Measurements from ENCODE around the gene SCN10A.
A peak's percentile ranks its signal among the peaks of the same experiment; 100 is the strongest.

Gene SCN10A

DNA sequence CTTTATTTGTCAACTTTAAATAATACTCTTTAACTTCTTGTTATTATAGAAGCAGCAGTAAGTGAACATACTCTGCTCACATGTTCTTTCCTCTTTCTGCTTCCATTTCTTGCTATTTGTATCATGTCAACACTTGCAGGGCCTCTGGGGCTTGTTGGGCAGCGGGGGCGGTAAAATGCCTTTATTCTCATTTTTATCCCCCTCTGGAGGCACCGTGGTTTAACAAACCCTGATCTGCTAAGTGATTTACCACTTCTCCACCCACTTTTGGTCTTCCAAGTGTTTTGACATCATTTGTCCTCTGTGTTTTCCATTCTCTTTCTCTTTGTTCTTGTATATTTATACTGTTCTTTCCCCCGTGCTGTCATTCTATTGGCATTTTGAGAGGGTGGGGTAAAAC lies 33.9 kb downstream of the SCN10A start:
- DNase-seq (ENCODE audit: low read depth in 2 of 3, low spot score in 1 of 3), result no peak

GRCh38 chr3:38773528-38773927 lies 42.5 kb downstream of the SCN10A start:
- no peak for DNase-seq (ENCODE audit: low read depth in 2 of 3, low spot score in 1 of 3)

- no peak for DNase-seq (ENCODE audit: low read depth in 2 of 3, low spot score in 1 of 3)
Observed at GRCh38 chr3:38763569-38763968, 52.4 kb downstream of the SCN10A start.

- no peak for DNase-seq (ENCODE audit: low read depth in 2 of 3, low spot score in 1 of 3)
Observed at GRCh38 chr3:38758557-38758956, 57.5 kb downstream of the SCN10A start.

DNA sequence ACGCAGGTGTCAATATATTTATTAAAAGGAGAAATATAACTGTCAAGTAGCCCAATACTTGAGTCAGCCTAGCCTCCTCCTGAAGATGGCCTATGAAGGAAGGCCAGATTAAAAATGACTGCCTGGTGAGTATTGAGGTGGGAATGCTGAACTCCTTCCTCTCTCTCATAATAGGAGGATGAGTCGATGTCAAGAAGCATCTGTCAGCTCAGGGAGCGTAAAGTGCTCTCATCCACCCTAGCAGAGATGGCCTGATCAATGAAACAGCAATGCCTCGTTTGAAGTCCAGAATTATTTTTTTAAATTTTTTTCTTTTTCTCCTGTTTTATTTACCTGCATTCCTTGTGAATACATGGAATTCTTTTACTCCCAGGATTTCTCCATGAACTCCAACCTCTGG lies 58.3 kb downstream of the SCN10A start:
- DNase-seq (ENCODE audit: low read depth in 2 of 3, low spot score in 1 of 3), result no peak

DNA sequence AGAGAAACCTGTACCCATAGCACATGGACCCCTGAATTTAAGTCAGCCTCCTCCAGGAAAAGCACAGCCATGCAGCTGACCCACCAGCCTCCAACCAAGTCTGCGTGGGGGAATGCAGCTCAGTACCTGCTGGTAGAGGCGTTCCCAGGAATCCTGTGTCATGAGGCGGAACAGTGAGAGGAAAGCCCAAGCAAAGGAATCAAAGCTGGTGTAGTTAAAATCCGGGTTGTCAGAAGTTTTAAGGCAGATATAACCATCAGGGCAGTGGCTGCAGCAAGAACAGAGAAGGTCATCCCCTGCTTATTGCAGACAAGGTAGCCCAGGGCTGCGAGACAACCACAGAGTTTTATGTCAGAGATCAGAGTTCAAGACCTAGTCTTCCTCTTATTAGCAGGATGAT lies 59.1 kb downstream of the SCN10A start:
- no peak for DNase-seq (ENCODE audit: low read depth in 2 of 3, low spot score in 1 of 3)

GRCh38 chr3:38755130-38755529 lies 60.9 kb downstream of the SCN10A start:
- no peak for DNase-seq (ENCODE audit: low read depth in 2 of 3, low spot score in 1 of 3)

DNA sequence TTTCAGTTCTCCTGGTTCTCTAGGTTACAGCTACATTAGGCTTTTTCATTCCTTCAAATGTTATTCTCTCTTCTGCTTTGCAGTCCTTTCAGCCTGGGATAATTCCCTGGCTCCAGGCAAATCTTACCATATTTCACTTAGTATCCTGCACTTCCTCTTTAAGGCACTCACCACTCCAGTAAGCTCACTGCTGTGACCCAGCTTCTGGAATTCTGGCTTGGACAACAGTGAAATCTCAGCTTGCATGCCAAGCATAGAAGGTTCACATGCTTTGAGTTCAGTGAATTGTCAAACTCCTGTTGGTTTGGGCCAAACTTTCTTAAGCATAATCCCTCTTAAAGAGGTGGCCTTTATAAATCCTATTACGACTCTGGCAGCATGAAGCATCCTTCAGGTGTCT lies 69.4 kb downstream of the SCN10A start:
- DNase-seq (ENCODE audit: low read depth in 2 of 3, low spot score in 1 of 3), result no peak

DNA sequence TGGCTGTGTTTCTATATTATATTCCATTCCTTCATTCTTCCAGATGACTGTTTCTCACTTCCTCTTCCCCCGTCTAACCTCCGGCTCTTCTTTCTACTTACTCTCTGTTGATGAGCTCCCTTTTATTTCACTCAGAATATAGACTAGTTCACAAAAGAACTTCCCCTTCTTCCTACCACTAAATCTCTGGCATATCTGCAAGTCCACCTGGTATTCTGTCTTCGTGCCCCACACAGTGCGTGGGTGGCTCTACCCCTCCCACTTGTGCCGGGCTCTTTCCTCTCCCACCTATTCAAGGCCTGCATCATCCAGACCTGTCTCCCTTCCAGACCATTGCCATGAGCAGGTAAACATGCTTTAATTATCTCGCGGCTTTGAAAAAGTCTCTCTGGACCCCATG lies 73.0 kb downstream of the SCN10A start:
- no peak for DNase-seq (ENCODE audit: low read depth in 2 of 3, low spot score in 1 of 3)

DNA sequence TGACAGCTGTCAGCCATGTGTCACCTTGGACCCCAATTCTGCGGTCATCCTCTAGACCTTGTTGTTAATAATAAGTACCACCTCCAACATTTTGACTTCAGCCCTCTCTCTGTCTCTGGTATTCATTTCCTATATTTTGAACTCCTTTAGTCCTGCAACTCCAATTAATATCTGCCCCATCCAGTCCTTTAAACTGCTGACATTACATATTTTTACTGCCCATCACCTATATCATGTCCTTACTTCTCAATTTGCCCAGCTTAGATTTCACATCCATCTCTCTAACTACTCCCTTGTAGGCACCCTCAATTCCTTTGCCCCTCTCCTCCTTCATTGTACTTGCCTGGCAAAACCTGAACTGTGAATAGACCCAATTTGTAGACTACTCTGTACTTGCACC lies 73.5 kb downstream of the SCN10A start:
- no peak for DNase-seq (ENCODE audit: low read depth in 2 of 3, low spot score in 1 of 3)

DNA sequence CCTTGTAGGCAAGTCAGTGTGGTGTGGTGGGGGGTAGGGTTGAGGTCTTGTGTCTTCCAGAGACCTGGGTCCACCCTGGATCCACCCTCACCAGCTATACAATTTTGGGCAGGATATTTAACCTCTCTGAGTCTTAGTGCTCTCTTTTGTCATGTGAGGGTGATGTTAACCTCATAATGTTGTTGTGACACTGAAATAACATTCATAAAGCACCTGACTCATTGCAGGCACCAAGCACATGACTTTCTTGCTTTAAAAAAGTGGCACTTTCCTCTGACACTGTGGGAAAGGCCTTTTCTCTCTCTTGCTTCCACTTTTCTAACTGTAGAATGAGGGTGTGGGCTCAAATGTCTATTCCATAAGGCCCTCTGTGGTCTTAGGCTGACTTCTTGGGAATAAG lies 75.5 kb downstream of the SCN10A start:
- DNase-seq (ENCODE audit: low read depth in 2 of 3, low spot score in 1 of 3), result no peak

GRCh38 chr3:38739931-38740330 lies 76.1 kb downstream of the SCN10A start:
- no peak for DNase-seq (ENCODE audit: low read depth in 2 of 3, low spot score in 1 of 3)

- DNase-seq (ENCODE audit: low read depth in 2 of 3, low spot score in 1 of 3), result no peak
Observed at GRCh38 chr3:38739396-38739689, 76.7 kb downstream of the SCN10A start.

DNA sequence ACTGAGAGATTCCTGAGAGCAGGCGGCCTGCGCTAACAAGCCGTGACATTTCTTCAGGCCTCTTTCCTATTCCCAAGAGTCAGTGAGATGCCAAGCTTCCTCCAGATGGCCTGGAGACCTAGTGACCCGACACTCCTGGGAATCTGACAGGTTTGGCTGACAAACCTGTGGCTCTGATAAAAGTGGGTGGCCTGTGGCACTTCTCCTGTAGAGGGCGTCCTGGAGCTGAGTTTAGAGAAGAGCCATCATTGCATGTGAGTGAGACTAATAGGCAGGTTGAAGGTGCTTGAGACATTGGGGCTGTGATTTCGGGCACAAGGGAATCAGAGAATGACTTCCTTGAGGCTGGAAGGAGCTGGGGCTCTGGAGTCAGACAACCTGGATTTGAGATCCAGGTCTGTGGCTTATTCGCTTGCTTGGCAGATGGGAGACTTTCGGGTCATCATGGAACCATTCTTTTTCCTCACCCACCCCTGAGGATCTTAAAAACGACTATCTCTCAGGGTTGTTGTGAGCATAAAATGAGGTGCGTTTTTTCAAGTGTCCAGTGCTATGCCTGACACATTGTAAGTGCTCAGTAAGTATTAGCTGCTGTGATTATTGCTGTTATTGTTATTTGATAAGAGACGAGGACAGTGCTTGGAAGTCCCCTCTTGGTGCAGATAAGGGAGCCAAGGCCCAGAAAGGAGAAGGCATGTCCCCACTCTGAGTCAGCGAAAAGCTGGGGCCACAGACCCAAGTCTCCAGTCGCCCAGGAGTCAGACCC lies 77.2 kb downstream of the SCN10A start:
- DNase-seq (ENCODE audit: low read depth in 2 of 3, low spot score in 1 of 3), result peak; percentile 13 to 26 (median 20)

- no peak for DNase-seq (ENCODE audit: low read depth in 2 of 3, low spot score in 1 of 3)
Observed at GRCh38 chr3:38731522-38731921, 84.5 kb downstream of the SCN10A start.

GRCh38 chr3:38730281-38730680 lies 85.7 kb downstream of the SCN10A start:
- no peak for DNase-seq (ENCODE audit: low read depth in 2 of 3, low spot score in 1 of 3)

DNA sequence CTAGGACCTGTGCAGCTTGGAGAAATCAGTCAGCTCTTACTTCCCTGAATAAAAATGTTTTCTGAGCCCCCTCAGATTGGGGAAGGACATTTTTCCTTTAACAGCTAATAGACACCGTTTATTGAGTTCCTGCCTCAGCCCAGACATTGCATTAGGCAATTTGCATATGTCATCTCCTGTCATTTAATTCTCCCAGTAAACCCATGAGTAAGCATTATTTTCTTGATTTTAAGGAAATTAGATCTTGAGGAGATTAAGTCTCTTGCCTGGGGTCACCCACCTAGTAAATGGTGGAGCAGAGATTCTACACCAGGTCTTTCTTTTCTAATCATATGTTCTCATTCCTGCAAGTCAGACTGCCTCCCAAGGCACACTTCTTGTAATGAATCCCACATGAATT lies 88.0 kb downstream of the SCN10A start:
- no peak for DNase-seq (ENCODE audit: low read depth in 2 of 3, low spot score in 1 of 3)

DNA sequence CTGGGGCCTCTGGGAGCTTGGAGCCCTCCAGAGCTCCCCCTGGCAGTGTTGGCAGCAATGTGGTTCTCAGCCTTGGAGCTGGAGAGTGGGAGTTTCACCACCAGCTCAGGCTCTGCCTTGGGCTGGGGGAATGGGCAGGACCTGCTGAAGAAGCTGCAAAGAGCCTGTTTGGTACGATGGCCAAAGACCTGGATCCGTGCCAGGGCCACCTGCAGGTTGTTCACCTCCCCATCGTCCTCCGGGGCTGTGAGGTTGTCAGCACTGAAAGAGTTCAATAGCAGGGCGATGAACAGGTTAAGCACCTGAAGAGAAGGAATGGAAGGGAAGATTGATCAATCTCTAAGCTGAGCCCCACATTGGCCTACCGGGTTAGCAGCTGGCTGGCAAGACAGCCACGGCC lies 89.3 kb downstream of the SCN10A start:
- DNase-seq (ENCODE audit: low read depth in 2 of 3, low spot score in 1 of 3), result no peak

DNA sequence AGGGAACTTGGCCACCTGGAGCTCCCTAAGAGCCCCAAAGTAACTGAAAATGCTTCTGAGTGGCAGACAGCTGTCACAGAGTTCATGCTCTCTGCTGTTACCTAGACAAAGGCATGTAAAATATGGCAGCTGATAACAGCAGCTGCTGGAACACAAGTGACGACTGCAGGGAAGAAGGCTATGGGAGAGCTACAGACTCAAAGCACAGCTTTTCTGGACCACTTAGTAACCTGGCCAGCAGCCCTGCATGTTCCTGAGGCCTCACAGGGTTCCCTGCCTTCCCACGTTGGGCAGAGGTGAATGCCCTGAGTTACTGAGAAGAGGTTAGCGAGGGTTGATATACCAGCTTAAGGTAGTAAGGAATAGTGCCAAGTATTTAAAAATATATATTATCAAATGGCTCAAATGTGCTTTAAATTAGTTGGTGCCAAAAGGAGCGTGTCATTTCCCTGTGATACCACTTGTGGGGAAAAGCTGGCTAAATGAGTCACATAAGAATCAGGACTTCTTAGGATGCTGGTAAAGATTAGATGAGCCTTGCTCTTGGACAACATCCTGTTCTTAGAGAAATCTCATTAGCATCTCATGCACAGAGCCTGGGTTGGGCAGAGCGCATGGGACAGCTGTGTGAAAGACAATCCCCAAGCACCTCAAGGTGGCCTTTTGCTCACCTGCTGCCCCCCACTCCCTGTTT lies 90.1 kb downstream of the SCN10A start:
- DNase-seq (ENCODE audit: low read depth in 2 of 3, low spot score in 1 of 3), result no peak

GRCh38 chr3:38724392-38724736 lies 91.7 kb downstream of the SCN10A start:
- no peak for DNase-seq (ENCODE audit: low read depth in 2 of 3, low spot score in 1 of 3)

DNA sequence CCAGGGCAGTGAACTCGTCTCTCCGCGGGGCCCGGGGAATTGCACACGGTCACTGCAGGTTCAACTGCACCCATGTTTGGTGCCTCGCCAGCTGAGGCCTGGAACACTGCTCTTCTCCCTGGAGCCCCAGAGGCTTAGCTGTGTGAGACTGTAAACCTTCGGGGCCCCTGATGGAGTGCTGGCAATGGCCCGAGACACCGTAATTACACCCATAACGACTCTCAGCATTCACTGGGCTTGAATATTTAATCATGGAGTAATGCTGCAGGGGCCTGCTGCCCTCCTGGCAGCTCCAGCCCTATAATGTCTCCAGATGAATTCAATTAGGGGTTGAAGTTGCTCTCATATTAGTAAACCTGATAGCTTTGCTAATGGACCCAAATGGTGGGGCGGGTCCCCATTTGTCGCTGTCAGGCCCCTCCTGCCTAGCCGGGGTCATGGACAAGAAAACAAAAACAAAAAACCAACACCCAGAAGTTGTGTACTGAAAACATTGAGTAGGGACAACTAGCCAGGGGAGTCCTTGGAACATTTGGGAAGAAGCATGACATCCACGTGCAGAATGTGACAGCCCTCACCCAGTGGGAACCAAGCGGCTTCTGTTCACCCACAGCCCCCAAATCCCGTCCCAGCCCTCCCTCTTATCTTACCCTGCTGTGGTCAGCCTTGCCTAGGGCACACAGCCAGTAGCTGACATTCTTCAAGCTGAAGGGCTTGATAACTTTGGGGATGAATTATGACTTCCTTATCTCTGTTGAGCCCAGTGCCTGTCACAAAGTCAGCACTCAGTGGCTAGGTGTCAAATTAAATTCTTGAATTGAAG lies 92.2 kb downstream of the SCN10A start:
- DNase-seq (ENCODE audit: low read depth in 2 of 3, low spot score in 1 of 3), result no peak

All from stimulated activated CD4-positive, alpha-beta T cell treated with anti-CD3 and anti-CD28 coated beads, Interleukin-12 subunit alpha, Interleukin-12 subunit beta, amount 100 ng/mL, for 48 hours (primary cell).